H1 (cell line): ENCODE data around the gene SLC13A3. TPM values are rescaled to one million over a fixed set of nuclear protein-coding genes. Genes with fewer than 3 reads are reported as not detected.

Experiments
- CTCF ChIA-PET: fragments of 300-600 bp; sonication (Branson Sonifier 250); formaldehyde crosslinking; loops from one replicate; lab custom pipeline; 2021; ENCODE audit not compliant: partially characterized antibody; lab: Charles Lee
- POLR2A ChIA-PET: fragments of 300-600 bp; sonication (Branson Sonifier 250); formaldehyde crosslinking; loops from one replicate; lab custom pipeline; 2021; ENCODE audit warnings: inconsistent platforms; ENCODE audit not compliant: partially characterized antibody; lab: Charles Lee
- DNase-seq, 2 experiments: peaks; one replicate each; pipeline versions ENCODE4 v3.0.0 to v3.0.0-alpha.2; 2010 to 2022; ENCODE audit warnings: low spot score in 2 of 2, low read depth in 1 of 2, mixed read lengths in 1 of 2
- FAIRE-seq: peaks from 2 replicates; lab custom pipeline; 2011; peaks lifted over from hg19 to GRCh38; lab: Jason Lieb, UNC
- H2AFZ ChIP-seq: 2 replicates; pipeline ENCODE4 v1.8.1; 2012; ENCODE audit warnings: low read length, inconsistent platforms
- H2AK5ac ChIP-seq: 2 replicates; pipeline ENCODE4 v1.6.1; 2013; ENCODE audit warnings: low read depth, low read length
- H2BK120ac ChIP-seq: replicated peaks from 2 replicates; pipeline ENCODE3; 2013; ENCODE audit warnings: low read depth, low read length, inconsistent platforms
- H2BK12ac ChIP-seq: 2 replicates; pipeline ENCODE4 v1.6.1; 2013; ENCODE audit warnings: low read depth, low read length
- H2BK15ac ChIP-seq: 2 replicates; pipeline ENCODE4 v1.6.1; 2013; ENCODE audit warnings: low read length
- H2BK20ac ChIP-seq: 2 replicates; pipeline ENCODE4 v1.6.1; 2013; ENCODE audit warnings: low read length
- H2BK5ac ChIP-seq: 2 replicates; pipeline ENCODE4 v1.6.1; 2013; ENCODE audit warnings: low read depth, low read length
- H3K14ac ChIP-seq: 2 replicates; pipeline ENCODE4 v1.6.1; 2013; ENCODE audit warnings: inconsistent platforms; ENCODE audit not compliant: insufficient read length
- H3K18ac ChIP-seq: 2 replicates; pipeline ENCODE4 v1.6.1; 2013; ENCODE audit warnings: low read length; ENCODE audit errors: extremely low read depth
- H3K23ac ChIP-seq: 2 replicates; pipeline ENCODE4 v1.6.1; 2013; ENCODE audit warnings: inconsistent platforms; ENCODE audit not compliant: insufficient read length
- H3K23me2 ChIP-seq: 2 replicates; pipeline ENCODE4 v1.6.1; 2013; ENCODE audit warnings: low read depth, low read length
- H3K27ac ChIP-seq: 2 replicates; pipeline ENCODE4 v1.6.1; 2011; ENCODE audit warnings: low read depth, low read length, inconsistent platforms
- H3K27me3 ChIP-seq, 4 experiments: replicated peaks in 1 of 4; 1 replicate in 1 of 4; 2 replicates in 3 of 4; pipeline versions ENCODE4 v1.6.1 to v1.8.1; 2011 to 2013; ENCODE audit warnings: low read length in 3 of 4, mild to moderate bottlenecking in 3 of 4, inconsistent platforms in 2 of 4, mixed read lengths in 2 of 4, moderate library complexity in 1 of 4; ENCODE audit not compliant: control insufficient read depth in 3 of 4, insufficient read depth in 3 of 4; ENCODE audit errors: extremely low read depth in 1 of 4
- H3K36me3 ChIP-seq, 4 experiments: 2 replicates each; pipeline versions ENCODE4 v1.6.1 to v1.8.1; 2011 to 2013; ENCODE audit warnings: mild to moderate bottlenecking in 4 of 4, low read length in 3 of 4, moderate library complexity in 2 of 4, control low read depth in 1 of 4, inconsistent platforms in 1 of 4; ENCODE audit not compliant: insufficient read depth in 4 of 4, control insufficient read depth in 2 of 4
- H3K4ac ChIP-seq: replicated peaks from 2 replicates; pipeline ENCODE3; 2013; ENCODE audit warnings: low read length, low read depth, mixed read lengths, inconsistent platforms; ENCODE audit not compliant: insufficient read length
- H3K4me1 ChIP-seq, 4 experiments: replicated peaks in 1 of 4; 1 replicate in 1 of 4; 2 replicates in 3 of 4; pipeline versions ENCODE4 v1.6.1 to v1.8.1; 2011 to 2013; ENCODE audit warnings: low read length in 3 of 4, inconsistent platforms in 2 of 4, mixed read lengths in 1 of 4; ENCODE audit not compliant: insufficient read depth in 4 of 4, control insufficient read depth in 3 of 4
- H3K4me2 ChIP-seq, 2 experiments: 2 replicates each; pipeline versions ENCODE4 v1.6.1 to v1.8.1; 2011 to 2013; ENCODE audit warnings: low read depth in 2 of 2, low read length in 2 of 2, control low read depth in 1 of 2, inconsistent platforms in 1 of 2, mild to moderate bottlenecking in 1 of 2; ENCODE audit not compliant: insufficient read depth in 1 of 2
- H3K4me3 ChIP-seq, 4 experiments: fragments of 200-600, 300-600 bp in 1 of 4; sonication (generic), shearing (Covaris generic), sonication (Bioruptor Twin) in 1 of 4; 2 replicates each; pipeline versions ENCODE4 v1.5.1 to v1.8.1; 2011 to 2016; ENCODE audit warnings: low read length in 4 of 4, low read depth in 3 of 4, control low read depth in 2 of 4, inconsistent platforms in 2 of 4, mild to moderate bottlenecking in 2 of 4, mixed read lengths in 1 of 4, moderate library complexity in 1 of 4; ENCODE audit not compliant: insufficient read depth in 2 of 4; ENCODE audit errors: extremely low read depth in 1 of 4
- H3K56ac ChIP-seq: replicated peaks from 2 replicates; pipeline ENCODE3; 2013; ENCODE audit warnings: low read depth, mild to moderate bottlenecking, mixed read lengths, low read length, inconsistent platforms; ENCODE audit not compliant: insufficient read length
- H3K79me1 ChIP-seq: 2 replicates; pipeline ENCODE4 v1.6.1; 2013; ENCODE audit warnings: low read depth, low read length, control low read depth
- H3K79me2 ChIP-seq, 2 experiments: 2 replicates each; pipeline versions ENCODE4 v1.6.1 to v1.8.1; 2012 to 2013; ENCODE audit warnings: low read length in 2 of 2, mild to moderate bottlenecking in 2 of 2, inconsistent platforms in 1 of 2; ENCODE audit not compliant: insufficient read depth in 2 of 2, control insufficient read depth in 1 of 2
- H3K9ac ChIP-seq, 4 experiments: replicated peaks in 1 of 4; 1 replicate in 1 of 4; 2 replicates in 3 of 4; pipeline versions ENCODE4 v1.6.1 to v1.8.1; 2011 to 2013; ENCODE audit warnings: low read depth in 3 of 4, low read length in 3 of 4, control low read depth in 2 of 4, mild to moderate bottlenecking in 2 of 4, moderate library complexity in 2 of 4, inconsistent platforms in 1 of 4; ENCODE audit errors: extremely low read depth in 1 of 4
- H3K9me3 ChIP-seq, 2 experiments: 2 replicates each; pipeline versions ENCODE4 v1.6.1 to v1.8.1; 2012 to 2013; ENCODE audit warnings: mild to moderate bottlenecking in 2 of 2, moderate library complexity in 2 of 2, control low read depth in 1 of 2, inconsistent platforms in 1 of 2, low read depth in 1 of 2, low read length in 1 of 2, mixed read lengths in 1 of 2; ENCODE audit not compliant: insufficient read depth in 2 of 2
- H4K20me1 ChIP-seq, 2 experiments: replicated peaks in 1 of 2; 2 replicates each; pipeline versions ENCODE3 to v1.8.1; 2011 to 2013; ENCODE audit warnings: inconsistent platforms in 2 of 2, low read length in 2 of 2, mild to moderate bottlenecking in 1 of 2; ENCODE audit not compliant: insufficient read depth in 2 of 2, control insufficient read depth in 1 of 2
- H4K5ac ChIP-seq: 2 replicates; pipeline ENCODE4 v1.6.1; 2013; ENCODE audit warnings: low read length, low read depth, mixed read lengths, inconsistent platforms; ENCODE audit not compliant: insufficient read length
- H4K8ac ChIP-seq: 2 replicates; pipeline ENCODE4 v1.8.0; 2013; ENCODE audit warnings: mild to moderate bottlenecking, moderate library complexity, low read length, inconsistent platforms; ENCODE audit not compliant: insufficient read depth; ENCODE audit errors: extremely low read depth
- H4K91ac ChIP-seq: replicated peaks from 2 replicates; pipeline ENCODE3; 2013; ENCODE audit warnings: low read length, mixed read lengths, inconsistent platforms; ENCODE audit not compliant: insufficient read length
- RAD21 ChIP-seq, 2 experiments: IDR thresholded peaks in 1 of 2; conservative IDR thresholded peaks in 1 of 2; 2 replicates each; pipeline ENCODE4 v1.6.1; 2011; ENCODE audit warnings: low read depth in 2 of 2, low read length in 2 of 2, improper control_type of control experiment in 1 of 2, inconsistent platforms in 1 of 2, mild to moderate bottlenecking in 1 of 2, moderate library complexity in 1 of 2
- WGBS, 2 experiments: shearing (Covaris generic) in 1 of 2; methylation state at CpG; one replicate each; pipeline versions ENCODE4 v1.1.6 to v1.1.7; 2013 to 2015; ENCODE audit warnings: low lambda C conversion rate in 2 of 2, mixed read lengths in 2 of 2, inconsistent platforms in 1 of 2, low coverage in 1 of 2, missing lambda C conversion rate in 1 of 2; ENCODE audit not compliant: insufficient replicate concordance in 2 of 2, insufficient coverage in 1 of 2, insufficient read length in 1 of 2; ENCODE audit errors: extremely low coverage in 1 of 2, missing lambda C conversion rate in 1 of 2; 5-methylcytosine and 5-hydroxymethylcytosine counted together
- polyA plus RNA-seq, 7 experiments: library from polyadenylated mRNA; depleted of rRNA in 3 of 7; stranded (reverse) in 5 of 7; unstranded in 2 of 7; fragments of >200 nt in 5 of 7; fragments of 200-250 nt in 2 of 7; gene quantifications; 1 replicate in 5 of 7; 2 replicates in 1 of 7; 4 replicates in 1 of 7; pipeline versions ENCODE4 v1.2.1 to v1.2.3, GENCODE V29; 2011 to 2013; ENCODE audit warnings: missing spikeins in 2 of 7, mixed read lengths in 2 of 7
- total RNA-seq: library from RNA; stranded (reverse); fragmentation: NEBNext Ultra II Directional; extraction: Animal tissue kit (Norgen Biotek cat#: 25700); gene quantifications from 2 replicates; pipeline ENCODE4 v1.2.1, GENCODE V29; 2021

Gene SLC13A3
- total and polyA plus RNA-seq, 2 of the 8 experiments (the other 6 are each of a cell fraction or from before 2014, with no cell fraction given) = 9.4 to 12.6 TPM

GRCh38 chr20:46631874-46632446 lies 19.3 kb downstream of the SLC13A3 start:
- Histone ChIP-seq H3K4me3 (no peak overlapping the region), H3K9ac (no peak overlapping the region)
- no peak for TF ChIP-seq RAD21 (IDR thresholded peaks at IDR 0.05 in 1 of 2, conservative IDR thresholded peaks at IDR 0.05 in 1 of 2; ENCODE audit: low read depth in 2 of 2, low read length in 2 of 2)

More at GRCh38 chr20:46631874-46632446, 19.3 kb downstream of the SLC13A3 start:
- WGBS, 2 experiments = 94% methylated on average over 7 of the region's 7 CpGs; no CpG with 5 or more reads in 1 of the 2 experiments
- H3K18ac ChIP-seq = peak overlapping the region; percentile 56
- DNase-seq = no peak
- no peak for FAIRE-seq
- no peaks in the 10 kb centered on the region for H3K9me3 ChIP-seq
- H3K27ac ChIP-seq = no peak overlapping the region
- CTCF ChIA-PET = interaction anchor here (0.7 to 2.4 kb wide), 9 partner anchors 10 to 87 kb away, joined by 3 to 8 read pairs (median 3); no protein-coding TSS in a partner anchor
- POLR2A ChIA-PET = interaction anchor here (0.7 to 2.5 kb wide), 3 partner anchors 9 to 208 kb away, joined by 3 to 7 read pairs (median 7); no protein-coding TSS in a partner anchor
- H4K91ac ChIP-seq = peak overlapping the region; percentile 44
- no peak overlapping the region for H2BK20ac ChIP-seq
- H3K14ac ChIP-seq = no peak overlapping the region
- H3K79me1 ChIP-seq = no peaks in the 10 kb centered on the region
- no peak overlapping the region for H3K4me2 ChIP-seq
- no peaks in the 10 kb centered on the region for H3K27me3 ChIP-seq
- H4K8ac ChIP-seq = peak overlapping the region; percentile 21; the same call in 1 of the 2 replicates
- H2BK5ac ChIP-seq = no peak overlapping the region
- H3K36me3 ChIP-seq = no peaks in the 10 kb centered on the region
- H3K23ac ChIP-seq = no peak overlapping the region
- no peak overlapping the region for H3K4ac ChIP-seq
- H2AFZ ChIP-seq = no peak overlapping the region
- H3K79me2 ChIP-seq = no peaks in the 10 kb centered on the region
- H4K20me1 ChIP-seq = no peaks in the 10 kb centered on the region
- H3K4me1 ChIP-seq = peaks cover 2 to 11% (median 7%) of the 10 kb centered on the region in 4 experiments; a peak in 6 of 7 replicates
- H4K5ac ChIP-seq = no peak overlapping the region
- H2BK15ac ChIP-seq = no peak overlapping the region
- H2BK120ac ChIP-seq = no peak overlapping the region
- H3K23me2 ChIP-seq = no peaks in the 10 kb centered on the region
- no peak overlapping the region for H3K56ac ChIP-seq
- 0 out of 2 replicates have a peak overlapping the region, but pooled peaks have one; percentile 9 for H2AK5ac ChIP-seq
- H2BK12ac ChIP-seq = peak overlapping the region; percentile 87; the same call in 1 of the 2 replicates
